HG03457 (cell line): ENCODE results near the gene LRRC46.

ENCODE experiments used
- ATAC-seq: cut with Tn5 transposase; IDR thresholded peaks from one replicate; pipeline ENCODE4 v1.9.1; 2021; ENCODE audit warnings: moderate number of reproducible peaks; ENCODE audit not compliant: unreplicated experiment

Gene LRRC46

DNA sequence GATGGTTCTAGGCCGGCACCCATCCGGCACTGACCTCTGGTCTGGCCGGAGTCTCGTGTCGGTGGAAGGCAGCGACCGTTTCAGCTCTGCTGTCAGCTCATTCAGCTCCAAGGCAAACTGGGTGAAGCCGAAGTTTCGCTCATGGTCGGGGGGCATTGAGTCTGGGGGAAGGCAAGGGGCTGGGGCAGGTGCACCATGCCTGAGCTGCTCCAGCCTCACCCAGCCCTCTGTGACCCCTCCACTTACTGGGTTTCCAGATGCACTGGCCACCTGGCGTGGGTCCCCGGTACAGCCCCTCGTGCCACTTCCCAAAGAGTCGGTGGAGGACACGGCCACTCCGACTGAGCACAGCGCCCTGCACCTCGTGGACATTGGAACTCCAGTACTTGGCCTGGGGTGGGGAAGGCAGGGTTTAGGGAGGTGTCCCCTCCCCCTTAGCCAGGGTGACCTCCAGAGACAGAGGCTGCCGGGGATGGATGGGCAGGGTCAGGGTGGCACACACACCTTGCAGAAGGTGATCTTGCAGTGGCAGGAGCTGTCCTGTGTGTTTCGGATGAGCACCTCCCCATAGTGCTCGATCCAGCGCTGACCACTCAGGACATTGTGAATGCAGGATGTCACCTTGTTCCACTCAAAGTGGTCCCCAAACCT lies 22.5 kb upstream of the LRRC46 start:
- ATAC-seq: no peak

DNA sequence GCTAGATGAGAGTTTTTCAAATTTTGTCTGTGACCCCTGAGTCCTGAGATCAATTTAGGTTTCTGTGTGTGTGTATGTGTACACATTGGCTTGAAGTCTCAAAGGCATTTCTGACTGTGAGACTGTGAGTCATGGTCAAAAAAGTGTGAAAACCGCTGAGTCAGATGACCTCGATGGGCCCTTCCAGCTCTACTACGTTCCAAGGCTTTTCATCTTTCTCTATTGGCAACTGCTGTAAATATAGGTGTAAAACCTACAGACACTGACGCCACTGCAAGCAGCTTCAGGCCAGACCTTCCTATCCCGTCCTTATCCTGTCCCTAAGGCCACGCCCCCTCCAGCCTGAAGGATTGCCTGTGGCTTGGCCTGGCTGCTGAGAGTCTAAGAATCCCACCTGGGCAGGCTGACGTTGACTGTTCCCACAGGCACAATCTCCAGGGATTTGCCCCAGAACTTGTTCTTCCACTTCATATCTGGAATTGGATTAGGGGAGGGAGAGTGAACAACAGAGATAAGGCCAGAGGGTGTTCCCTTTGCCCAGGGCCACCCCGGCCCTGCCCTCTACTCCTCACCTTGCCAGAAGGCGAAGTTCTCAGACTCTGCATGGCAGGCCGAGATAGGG lies 21.2 kb upstream of the LRRC46 start:
- ATAC-seq: no peak

- ATAC-seq: no peak
Observed at GRCh38 chr17:47810901-47811635, 20.4 kb upstream of the LRRC46 start.

- no peak for ATAC-seq
Observed at GRCh38 chr17:47811709-47812108, 19.8 kb upstream of the LRRC46 start.

- ATAC-seq: no peak
Observed at GRCh38 chr17:47812146-47812920, 19.1 kb upstream of the LRRC46 start.

DNA sequence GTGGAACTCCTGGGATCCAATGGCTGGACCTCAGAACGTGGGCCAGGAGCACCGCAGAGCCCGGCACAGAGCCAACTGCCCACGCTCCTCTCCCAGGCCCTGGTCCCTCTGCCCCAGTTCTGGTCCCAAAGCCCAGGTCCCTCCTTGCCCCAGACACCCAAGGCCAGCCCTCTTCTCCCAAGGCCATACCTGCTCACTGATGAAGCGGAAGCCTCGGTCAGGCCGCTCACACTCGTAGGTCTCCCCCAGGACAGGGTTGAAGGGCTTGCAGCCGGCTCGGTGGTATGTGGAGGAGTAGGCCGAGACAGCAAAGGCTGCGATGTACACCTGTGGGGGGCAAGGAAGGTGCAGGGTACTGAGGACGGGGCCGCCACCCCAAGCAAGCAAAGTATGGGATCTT lies 18.4 kb upstream of the LRRC46 start:
- no peak for ATAC-seq

GRCh38 chr17:47813512-47814031 lies 17.9 kb upstream of the LRRC46 start:
- no peak for ATAC-seq

- no peak for ATAC-seq
Observed at GRCh38 chr17:47815106-47815918, 16.2 kb upstream of the LRRC46 start.

DNA sequence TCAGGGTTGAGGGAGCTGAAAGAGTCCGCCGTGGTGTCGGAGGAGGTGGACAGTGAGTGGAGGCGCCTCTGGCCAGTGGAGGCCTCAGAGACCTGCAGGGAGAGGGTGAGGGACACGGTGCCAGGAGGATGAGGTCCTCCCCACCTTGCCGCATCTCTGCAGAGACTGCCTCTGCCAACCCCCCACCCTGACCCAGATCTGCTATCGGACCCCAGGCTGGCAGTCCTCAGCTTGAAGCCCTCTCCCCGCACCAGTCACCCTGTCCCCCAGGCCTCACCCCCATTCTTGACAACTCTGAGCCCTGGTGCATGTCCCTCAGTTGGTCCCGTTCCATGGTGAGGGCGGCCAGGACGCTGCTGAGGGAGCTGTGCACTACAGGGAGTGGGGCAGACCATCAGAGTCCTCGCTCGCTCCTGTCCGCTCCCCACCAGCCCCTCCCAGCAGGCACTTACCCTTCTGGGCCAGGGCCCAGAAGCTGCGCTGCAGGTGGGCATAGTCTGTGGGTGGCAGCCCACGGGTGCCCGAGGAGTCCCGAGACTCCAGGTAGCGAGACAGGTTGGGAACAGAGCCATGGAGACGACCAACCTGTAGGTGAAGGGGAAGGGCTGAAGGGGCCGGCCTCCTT lies 15.2 kb upstream of the LRRC46 start:
- ATAC-seq: no peak

DNA sequence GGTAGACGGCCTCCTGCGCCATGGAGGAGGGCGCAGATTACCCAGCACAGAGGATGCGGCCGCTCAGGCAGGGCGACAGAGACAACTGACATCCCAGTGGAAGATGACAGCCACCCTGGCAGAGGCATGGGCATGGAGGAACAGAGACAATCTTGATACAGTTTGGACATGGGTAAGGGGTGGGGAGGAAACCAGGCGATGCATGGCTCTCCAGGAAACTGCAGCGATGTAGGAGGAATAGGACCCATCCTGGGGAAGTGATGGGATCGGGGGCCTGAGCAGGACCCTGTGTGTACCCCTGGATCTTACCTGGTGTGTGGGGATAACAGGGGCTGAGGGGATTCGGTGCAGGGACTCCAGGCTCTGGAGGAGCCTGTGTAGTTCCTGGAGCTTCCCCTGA lies 14.5 kb upstream of the LRRC46 start:
- ATAC-seq: no peak

DNA sequence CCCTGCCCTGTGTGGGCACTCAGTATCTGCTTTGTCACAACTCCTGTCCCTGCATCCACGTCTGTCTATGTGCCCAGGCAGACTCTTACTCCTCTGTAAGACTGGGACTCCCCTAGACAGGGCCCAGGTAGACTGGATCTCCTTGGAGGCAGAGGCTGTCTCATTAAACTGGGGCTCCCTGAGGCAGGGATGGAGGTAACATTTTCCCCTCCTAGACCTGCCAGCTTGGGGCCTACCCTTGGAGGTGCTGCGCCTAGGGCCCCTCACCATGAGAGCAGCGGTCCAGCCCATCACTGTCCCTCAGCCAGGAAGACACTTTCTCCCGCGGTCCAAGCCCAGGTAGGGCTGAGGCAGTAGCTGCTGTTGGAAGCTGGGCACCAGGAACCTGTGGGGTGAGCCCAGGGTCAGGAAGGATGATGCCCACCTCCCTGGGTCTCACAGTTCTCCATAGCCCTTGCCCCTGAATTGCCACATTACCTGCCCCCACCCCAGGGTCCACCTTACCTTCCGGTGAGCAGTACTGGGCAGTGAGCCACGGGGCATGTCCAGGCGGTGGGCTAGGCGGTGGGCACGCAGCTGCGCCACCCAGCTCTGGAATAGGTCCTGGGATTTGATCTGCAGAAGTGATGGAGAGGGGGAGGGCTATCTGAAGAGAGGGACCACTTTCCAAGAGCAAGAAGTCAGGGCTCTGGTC lies 13.3 kb upstream of the LRRC46 start:
- no peak for ATAC-seq

GRCh38 chr17:47819475-47819874 lies 12.0 kb upstream of the LRRC46 start:
- ATAC-seq: no peak

- no peak for ATAC-seq
Observed at GRCh38 chr17:47820033-47820789, 11.3 kb upstream of the LRRC46 start.

- no peak for ATAC-seq
Observed at GRCh38 chr17:47821031-47821423, 10.4 kb upstream of the LRRC46 start.

GRCh38 chr17:47821424-47822391 lies 9.8 kb upstream of the LRRC46 start, which contains the start of gene OSBPL7:
TSS of gene OSBPL7 (minus strand) at chr17:47821794. CDS start at chr17:47820278, 1,516 bp downstream.
- peak; percentile 60 for ATAC-seq

GRCh38 chr17:47822785-47823184 lies 8.7 kb upstream of the LRRC46 start:
- no peak for ATAC-seq

DNA sequence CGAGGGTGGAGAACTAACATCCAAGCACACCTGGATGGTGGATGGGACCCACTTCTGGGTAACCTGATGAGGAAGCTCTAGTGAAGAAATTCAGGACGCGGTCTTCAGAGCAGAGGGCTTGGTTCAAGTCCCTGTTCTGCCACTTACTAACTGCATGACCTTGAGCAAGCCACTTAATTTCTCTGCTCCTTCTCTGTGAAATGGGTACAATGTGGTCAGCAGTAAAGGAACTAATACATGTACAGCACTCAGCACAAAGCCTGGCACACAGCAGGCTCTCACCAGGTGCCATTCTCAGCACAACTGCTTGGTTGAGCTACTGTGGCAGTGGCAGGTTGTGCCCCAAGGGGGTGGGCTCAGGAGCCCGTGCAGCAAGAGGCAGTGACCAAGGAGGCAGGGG lies 8.0 kb upstream of the LRRC46 start:
- ATAC-seq: no peak
